GM10266 (cell line): Measurements from ENCODE around the gene MSRB1.

Experiments
- DNase-seq: peaks from one replicate; pipeline ENCODE4 v3.0.0; 2012; ENCODE audit errors: extremely low spot score
- CTCF ChIP-seq: IDR thresholded peaks from 2 replicates; pipeline ENCODE4 v1.5.1; 2012; ENCODE audit warnings: mild to moderate bottlenecking, low read depth; ENCODE audit not compliant: control insufficient read depth, insufficient read depth; ENCODE audit errors: missing control alignments

Gene MSRB1

DNA sequence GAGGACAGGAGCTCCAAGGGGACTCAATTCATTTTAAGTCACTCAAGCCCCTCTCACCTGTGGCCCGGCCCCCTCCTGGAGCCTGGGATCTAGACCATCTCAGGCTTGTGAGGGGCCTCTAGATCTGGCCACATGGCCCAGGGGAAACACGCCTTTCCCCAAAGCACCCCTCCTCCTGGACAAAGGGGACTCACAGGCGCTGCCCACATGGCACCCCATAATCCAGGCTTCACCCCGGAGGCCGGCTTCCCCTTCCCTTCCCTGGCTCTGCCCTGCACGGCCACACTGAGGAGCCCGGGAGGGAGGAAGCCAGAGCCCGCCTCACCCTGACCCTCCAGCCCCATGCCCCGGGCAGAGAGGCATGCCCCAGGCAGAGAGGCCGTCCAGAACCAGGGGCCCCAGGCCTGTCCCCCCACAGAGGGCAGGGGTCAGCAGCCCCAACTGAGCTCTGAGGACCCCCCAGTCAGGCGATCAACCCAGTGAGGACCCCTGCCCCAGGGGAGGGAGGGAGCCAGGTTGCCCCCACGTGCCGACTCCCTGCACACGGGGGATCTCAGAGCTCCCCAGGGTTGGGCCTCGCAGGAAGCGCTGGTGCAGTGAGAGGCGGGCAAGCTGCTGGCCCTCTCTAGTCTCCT is 35.7 kb downstream of the MSRB1 start:
- TF ChIP-seq CTCF, result no peak
- no peak for DNase-seq

GRCh38 chr16:1906846-1907165 is 36.2 kb downstream of the MSRB1 start:
- DNase-seq, result no peak

DNA sequence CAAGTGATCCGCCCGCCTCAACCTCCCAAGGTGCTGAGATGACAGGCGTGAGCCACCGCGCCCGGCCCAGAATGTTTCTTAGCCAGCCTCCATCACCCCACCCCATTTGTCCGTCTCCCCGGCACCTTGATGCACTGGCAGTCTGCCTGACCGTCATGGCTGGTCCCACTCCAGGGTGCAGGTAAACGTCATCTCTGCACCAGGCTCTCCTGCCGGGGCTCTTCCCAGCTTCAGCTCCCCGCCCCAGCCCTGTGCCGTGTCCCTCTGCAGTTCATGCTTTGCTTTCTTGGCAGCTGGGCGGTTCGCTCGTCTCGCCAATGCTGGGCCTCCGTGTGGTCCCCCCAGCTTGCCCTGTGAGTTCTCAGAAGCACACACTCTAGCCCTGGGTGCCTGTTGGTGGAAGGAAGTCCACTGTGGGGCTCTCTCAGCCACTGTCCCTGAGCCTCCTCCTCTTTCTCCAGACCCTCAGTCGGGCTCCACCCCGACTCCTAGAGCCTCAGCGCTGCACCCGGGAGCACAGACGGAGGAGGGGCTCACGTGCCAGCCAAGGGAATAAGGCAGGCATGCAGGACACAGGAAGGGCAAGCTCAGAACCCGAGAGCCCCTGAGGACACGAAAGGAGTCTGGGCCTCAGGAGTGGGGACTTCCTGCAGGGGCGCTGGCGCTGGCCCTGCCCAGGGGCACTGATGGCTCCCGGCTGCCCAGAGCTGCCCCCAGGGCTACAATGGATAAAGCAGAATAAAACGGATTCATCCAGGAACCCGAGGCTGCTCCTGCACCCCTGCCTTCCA is 36.7 kb downstream of the MSRB1 start:
- TF ChIP-seq CTCF, result no peak

More at GRCh38 chr16:1906846-1907165, 36.2 kb downstream of the MSRB1 start:
- TF ChIP-seq CTCF, result no peak

DNA sequence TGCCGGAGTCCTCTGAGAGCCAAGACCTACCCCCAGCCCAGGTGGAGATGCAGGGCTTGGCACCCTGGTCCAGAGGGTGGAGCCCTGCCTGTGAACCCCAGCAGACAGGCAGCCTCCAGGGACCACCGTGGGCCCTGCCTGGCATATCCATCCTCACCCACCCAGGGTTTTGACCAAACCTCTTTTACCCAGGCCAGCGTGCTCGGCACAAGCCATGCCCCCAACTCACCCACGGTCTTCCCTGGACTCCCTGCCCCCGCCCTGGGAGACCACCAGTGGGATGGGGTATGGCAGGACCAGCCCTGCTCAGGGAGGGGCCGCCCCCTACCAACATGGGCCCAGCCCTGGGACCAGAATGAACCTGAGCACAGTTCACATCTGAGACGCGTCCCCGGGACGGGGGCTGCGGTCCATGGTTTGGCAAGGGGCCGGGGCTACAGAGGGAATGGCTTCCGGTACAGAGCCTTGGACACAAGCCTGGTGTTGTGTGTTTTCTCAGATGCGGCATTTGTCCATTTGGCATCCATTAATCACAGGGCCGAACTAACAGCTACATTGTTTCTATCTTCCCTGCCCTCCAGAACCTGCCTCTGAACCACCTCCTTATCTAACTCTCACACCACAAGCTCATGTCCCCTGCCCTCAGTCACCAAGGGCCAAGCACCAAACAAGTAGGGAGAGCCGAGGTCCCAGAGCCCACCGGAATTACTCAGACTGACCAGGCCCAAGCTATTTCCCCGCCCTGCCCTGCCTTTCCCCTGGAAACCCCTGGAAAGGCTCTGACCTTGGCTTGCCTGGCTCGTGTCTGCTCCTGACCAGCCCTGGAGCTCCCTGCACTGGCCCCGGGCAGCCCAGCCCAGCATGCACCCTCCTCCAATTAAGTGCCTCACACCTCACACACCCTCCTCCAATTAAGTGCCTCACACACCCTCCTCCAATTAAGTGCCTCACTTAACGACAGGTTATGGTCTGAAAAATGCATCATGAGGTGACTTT is 38.9 kb downstream of the MSRB1 start:
- TF ChIP-seq CTCF, result no peak
- DNase-seq, result no peak

More for the DNA sequence above, 36.7 kb downstream of the MSRB1 start:
- DNase-seq, result no peak

GRCh38 chr16:1903220-1903574 is 39.8 kb downstream of the MSRB1 start:
- TF ChIP-seq CTCF, result no peak
- no peak for DNase-seq

GRCh38 chr16:1902547-1903219 is 40.3 kb downstream of the MSRB1 start:
- no peak for TF ChIP-seq CTCF
- DNase-seq, result no peak

DNA sequence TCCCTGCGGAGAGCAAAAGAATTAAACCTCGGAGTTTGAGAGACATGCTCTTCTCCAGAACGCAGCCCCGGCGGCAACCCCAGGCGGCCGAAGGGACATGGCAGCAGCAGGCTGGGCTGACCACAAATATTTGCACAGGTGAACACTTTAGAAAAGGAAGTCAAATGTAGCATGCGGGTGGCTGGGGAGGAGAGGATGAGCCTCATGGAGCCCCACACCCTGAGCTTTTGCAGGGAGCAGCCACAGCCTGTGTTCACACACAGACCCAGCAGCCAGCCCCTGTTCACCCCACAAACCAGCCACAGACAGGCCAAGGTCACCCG is 42.6 kb downstream of the MSRB1 start:
- TF ChIP-seq CTCF, result no peak
- no peak for DNase-seq
